Renal pelvis (tissue), 4 donors: Measurements from ENCODE around the gene KANK3. TPM values are rescaled to one million over a fixed set of nuclear protein-coding genes. Genes with fewer than 3 reads are reported as not detected.
A peak's percentile ranks its signal among the peaks of the same experiment; 100 is the strongest.
"Not testable (repeated sequence)": the region's sequence is repeated elsewhere in the genome, so short reads cannot be mapped to it uniquely, and the experiment has no call there.

Experiments used
- DNase-seq: peaks from one replicate; pipeline ENCODE4 v3.0.0-alpha.2; 2013
- polyA plus RNA-seq, 3 donors: library from polyadenylated mRNA; unstranded; fragments of 120-200 nt; gene quantifications; one replicate each; pipeline ENCODE4 v1.2.1, GENCODE V29; 2013; ENCODE audit not compliant: insufficient read length in 3 of 3

KANK3 gene
- polyA plus RNA-seq, 3 donors, result 10.8 to 15.5 (median 14.3) TPM

DNA sequence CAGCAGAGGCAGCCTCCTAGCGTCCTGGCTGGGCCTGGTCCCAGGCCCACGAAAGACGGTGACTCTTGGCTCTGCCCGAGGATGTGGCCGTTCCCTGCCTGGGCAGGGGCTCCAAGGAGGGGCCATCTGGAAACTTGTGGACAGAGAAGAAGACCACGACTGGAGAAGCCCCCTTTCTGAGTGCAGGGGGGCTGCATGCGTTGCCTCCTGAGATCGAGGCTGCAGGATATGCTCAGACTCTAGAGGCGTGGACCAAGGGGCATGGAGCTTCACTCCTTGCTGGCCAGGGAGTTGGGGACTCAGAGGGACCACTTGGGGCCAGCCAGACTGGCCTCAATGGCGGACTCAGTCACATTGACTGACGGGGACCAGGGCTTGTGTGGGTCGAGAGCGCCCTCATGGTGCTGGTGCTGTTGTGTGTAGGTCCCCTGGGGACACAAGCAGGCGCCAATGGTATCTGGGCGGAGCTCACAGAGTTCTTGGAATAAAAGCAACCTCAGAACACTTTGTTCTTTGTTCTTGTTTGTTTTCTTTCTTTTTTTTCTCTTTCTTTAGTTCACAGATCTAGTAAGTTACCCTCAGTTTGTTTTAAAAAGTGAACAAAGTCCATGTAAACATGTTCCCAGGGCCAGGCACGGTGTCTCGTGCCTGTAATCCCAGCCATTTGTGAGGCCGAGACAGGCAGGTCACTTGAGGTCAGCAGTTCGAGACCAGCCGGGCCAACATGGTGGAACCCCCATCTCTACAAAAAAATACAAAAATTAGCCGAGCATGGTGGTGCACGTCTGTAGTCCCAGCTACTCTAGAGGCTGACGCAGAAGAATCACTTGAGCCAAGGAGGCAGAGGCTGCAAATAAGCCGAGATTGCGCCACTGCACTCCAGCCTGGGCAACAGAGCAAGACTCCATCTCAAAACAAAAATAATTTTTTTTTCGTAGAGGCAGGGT lies 31.1 kb upstream of the KANK3 start:
- no peak for DNase-seq

DNA sequence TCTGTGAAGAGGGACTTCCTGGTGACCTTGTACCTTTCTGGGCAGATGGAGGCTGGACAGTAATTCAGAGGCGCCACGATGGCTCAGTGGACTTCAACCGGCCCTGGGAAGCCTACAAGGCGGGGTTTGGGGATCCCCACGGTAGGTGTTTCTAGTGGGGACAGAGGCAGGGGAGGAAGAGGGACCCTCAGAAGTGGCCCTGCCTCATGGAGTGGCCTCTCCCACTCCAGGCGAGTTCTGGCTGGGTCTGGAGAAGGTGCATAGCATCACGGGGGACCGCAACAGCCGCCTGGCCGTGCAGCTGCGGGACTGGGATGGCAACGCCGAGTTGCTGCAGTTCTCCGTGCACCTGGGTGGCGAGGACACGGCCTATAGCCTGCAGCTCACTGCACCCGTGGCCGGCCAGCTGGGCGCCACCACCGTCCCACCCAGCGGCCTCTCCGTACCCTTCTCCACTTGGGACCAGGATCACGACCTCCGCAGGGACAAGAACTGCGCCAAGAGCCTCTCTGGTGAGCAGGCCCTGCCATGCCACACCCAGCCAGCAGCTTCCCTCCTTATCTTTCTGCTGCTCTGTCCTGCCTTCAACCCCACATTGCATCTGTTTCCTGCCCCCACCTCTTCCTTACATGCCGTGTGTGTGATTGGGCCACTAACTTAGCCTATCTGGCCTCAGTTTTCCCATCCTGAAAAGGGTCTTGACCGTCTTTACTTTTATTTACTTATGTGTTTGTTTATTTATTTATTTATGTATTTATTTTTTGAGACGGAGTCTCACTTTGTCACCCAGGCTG lies 28.1 kb upstream of the KANK3 start:
- DNase-seq, result no peak

- no peak for DNase-seq
Measured at GRCh38 chr19:8370176-8371010, 27.3 kb upstream of the KANK3 start.

GRCh38 chr19:8367327-8368001 lies 24.4 kb upstream of the KANK3 start:
- peak; percentile 93 for DNase-seq

DNA sequence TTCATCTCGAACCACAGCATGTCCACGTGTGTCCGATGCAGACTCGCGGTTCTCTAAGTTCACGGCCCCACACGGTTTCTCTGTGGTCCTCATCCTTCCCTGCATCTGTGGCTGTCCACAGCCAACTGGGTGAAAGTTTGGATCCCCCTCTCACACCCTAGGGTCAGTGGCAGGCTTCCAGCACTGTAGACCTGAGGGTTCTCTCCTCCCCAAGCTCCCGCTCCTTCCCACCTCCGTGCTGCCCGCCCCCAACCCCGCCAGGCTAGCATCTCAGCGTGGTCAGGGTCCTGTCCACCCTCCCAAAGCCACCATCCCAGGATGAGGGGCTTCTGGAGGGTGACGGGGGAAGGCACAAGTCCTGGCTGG lies 23.9 kb upstream of the KANK3 start:
- DNase-seq, result no peak

- DNase-seq, result no peak
Measured at GRCh38 chr19:8366121-8366581, 23.1 kb upstream of the KANK3 start.

GRCh38 chr19:8363803-8364771 lies 21.0 kb upstream of the KANK3 start, which contains the start of gene ANGPTL4:
Gene ANGPTL4, plus strand, starts transcription at chr19:8364155. Its CDS starts 167 bp downstream, at chr19:8364322.
- DNase-seq, result no peak

- DNase-seq, result peak; percentile 76
Measured at GRCh38 chr19:8361921-8362793, 19.1 kb upstream of the KANK3 start.

DNA sequence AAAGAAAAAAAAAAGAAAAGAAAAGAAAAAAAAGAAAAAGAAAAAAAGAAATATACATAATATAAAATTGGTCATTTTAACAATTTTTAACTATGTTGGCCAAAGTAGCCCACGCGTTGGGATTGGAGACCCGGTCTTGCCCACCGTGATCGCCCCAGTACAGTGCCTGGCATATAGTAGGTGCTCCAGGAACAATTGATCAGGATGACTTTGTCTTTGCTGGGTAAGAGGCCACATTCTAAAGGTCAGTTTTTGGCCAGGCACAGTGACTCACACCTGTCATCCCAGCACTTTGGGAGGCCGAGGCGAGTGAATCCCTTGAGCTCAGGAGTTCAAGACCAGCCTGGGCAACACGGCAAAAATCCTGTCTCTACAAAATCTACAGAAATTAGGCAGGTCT lies 17.1 kb upstream of the KANK3 start:
- DNase-seq, result no peak

GRCh38 chr19:8358948-8359347 lies 15.9 kb upstream of the KANK3 start:
- DNase-seq, result no peak

GRCh38 chr19:8357007-8357521 lies 14.0 kb upstream of the KANK3 start:
- no peak for DNase-seq

DNA sequence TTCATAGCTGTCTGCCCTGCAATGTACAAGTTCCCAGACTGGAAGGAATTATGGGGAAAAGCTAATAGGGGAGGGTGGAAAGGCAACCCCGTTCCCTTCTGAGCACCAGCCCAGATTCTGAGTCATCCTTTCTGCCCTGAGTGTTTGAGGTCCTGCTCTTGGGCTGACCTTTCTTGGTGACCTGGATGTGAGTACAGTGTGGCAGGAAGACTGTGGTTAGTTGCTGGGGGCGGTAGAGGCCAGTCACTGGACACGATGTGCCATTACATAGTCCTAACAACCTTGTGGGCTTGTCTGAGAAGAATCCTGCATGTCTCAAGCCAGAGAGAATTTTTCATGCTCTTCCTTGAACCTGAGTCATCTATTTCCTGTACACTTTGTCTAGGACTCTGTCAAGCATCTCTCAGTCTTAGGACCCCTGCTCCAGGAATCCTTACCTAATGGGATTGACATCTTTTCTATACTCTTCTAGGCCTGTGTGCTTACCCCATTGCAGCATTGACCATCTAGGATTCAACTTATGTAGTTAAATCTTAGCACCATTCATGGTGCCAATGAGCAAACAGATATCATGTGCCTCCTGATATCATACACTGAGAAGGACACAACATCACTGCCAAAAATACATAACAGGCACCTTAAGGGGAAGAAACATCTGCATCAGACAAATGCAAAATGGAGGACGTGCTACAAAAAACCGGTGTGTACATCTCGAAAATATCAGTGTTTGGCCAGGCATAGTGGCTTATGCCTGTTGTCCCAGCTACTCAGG lies 12.8 kb upstream of the KANK3 start:
- no peak for DNase-seq

- not testable (repeated sequence) for DNase-seq
Measured at GRCh38 chr19:8352845-8353244, 9.8 kb upstream of the KANK3 start.

DNA sequence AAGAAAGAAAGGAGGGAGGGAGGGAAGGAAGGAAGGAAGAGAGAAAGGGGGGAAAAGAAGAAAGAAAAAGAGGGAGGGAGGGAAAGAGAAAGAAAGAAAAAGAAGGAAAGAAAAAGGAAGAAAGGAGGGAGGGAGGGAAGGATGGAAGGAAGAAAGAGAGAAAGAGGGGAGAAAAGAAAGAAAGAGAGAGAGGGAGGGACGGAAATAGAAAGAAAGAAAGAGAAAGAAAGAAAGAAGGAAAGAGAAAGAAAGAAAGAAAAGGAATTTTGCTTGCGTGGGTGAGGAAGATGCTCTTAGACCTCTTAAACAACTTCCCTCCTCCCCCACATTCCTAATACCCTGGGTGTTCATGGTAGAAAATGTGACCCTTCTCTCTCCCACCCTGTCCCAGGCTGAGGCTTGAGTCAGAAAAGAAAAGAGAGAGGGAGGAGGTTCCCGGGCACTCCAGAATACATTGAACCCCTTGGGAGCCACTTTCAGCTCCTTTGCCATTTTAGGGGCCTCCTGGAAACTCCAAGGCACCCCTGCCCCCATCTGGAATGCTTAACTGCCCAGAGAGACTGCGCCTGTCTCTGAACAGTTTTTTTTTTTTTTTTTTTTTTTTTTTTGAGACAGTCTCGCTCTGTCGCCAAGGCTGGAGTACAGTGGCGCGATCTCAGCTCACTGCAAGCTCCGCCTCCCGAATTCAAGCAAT lies 9.2 kb upstream of the KANK3 start:
- DNase-seq, result peak; percentile 69

GRCh38 chr19:8349629-8350372 lies 6.7 kb upstream of the KANK3 start:
- not testable (repeated sequence) for DNase-seq

DNA sequence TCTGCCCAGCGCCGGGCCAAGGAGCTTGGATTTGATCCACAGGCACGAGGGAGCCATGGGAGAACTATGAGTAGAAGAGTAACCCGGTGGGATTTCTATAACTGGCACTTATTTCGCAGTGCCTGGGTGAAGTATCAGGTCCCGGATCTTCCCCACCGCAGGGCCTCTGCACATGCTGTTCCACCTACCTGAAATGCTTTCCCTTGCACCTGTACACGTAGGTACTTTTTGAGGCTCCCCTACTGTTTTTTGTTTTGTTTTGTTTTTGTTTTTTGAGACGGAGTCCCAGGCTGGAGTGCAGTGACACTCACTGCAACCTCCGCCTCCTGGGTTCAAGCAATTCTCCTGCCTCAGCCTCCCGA lies 402 bp upstream of the KANK3 start:
- no peak for DNase-seq

DNA sequence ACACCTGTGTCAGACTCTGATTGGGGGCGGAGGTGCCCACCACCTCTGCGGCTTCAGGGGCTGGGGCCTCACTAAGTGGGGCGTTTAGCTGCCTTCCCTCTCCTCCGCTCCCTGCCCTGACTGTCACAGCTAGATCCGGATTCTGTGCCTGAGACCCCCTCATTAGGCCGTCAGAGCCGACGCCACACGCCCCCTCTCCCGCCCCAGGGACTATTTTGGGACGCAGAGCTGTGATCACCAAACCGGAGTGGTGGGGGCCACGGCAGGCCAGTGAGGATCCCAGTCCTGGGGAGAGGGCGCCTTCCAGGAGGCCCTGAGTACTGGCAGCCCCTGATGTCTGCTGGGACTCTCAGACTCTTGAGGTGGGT lies 762 bp downstream of the KANK3 start:
- DNase-seq, result no peak
